ENCODE measurements around the gene ZNF839.

Gene ZNF839

GRCh38 chr14:102319351-102320032, at the start of gene ZNF839:
TSS of gene ZNF839 (plus strand) at chr14:102319746. CDS start at chr14:102319766, 20 bp downstream.
- TF ChIP-seq GATA2 (IDR thresholded peaks at IDR 0.05; ENCODE audit: low read depth, low read length), result no peak
- no peak for TF ChIP-seq GATA3 (IDR thresholded peaks at IDR 0.05; ENCODE audit: low read depth, low read length)

- TF ChIP-seq GATA3 (IDR thresholded peaks at IDR 0.05; ENCODE audit: low read depth, low read length) (no peak), GATA2 (IDR thresholded peaks at IDR 0.05; ENCODE audit: low read depth, low read length) (no peak)
Measured at GRCh38 chr14:102272392-102272791, 47.2 kb upstream of the ZNF839 start.

GRCh38 chr14:102275866-102276265, 43.7 kb upstream of the ZNF839 start:
- no peak for TF ChIP-seq GATA2 (IDR thresholded peaks at IDR 0.05; ENCODE audit: low read depth, low read length)
- TF ChIP-seq GATA3 (IDR thresholded peaks at IDR 0.05; ENCODE audit: low read depth, low read length), result no peak

- TF ChIP-seq GATA2 (IDR thresholded peaks at IDR 0.05; ENCODE audit: low read depth, low read length) (no peak), GATA3 (IDR thresholded peaks at IDR 0.05; ENCODE audit: low read depth, low read length) (no peak)
Measured at GRCh38 chr14:102277874-102278630, 41.5 kb upstream of the ZNF839 start.

- TF ChIP-seq GATA2 (IDR thresholded peaks at IDR 0.05; ENCODE audit: low read depth, low read length), result no peak
- no peak for TF ChIP-seq GATA3 (IDR thresholded peaks at IDR 0.05; ENCODE audit: low read depth, low read length)
Measured at GRCh38 chr14:102278631-102278935, 41.0 kb upstream of the ZNF839 start.

GRCh38 chr14:102279282-102279681, 40.3 kb upstream of the ZNF839 start:
- TF ChIP-seq GATA3 (IDR thresholded peaks at IDR 0.05; ENCODE audit: low read depth, low read length) (no peak), GATA2 (IDR thresholded peaks at IDR 0.05; ENCODE audit: low read depth, low read length) (no peak)

GRCh38 chr14:102279688-102280348, 39.7 kb upstream of the ZNF839 start:
- TF ChIP-seq GATA2 (IDR thresholded peaks at IDR 0.05; ENCODE audit: low read depth, low read length), result no peak
- TF ChIP-seq GATA3 (IDR thresholded peaks at IDR 0.05; ENCODE audit: low read depth, low read length), result no peak

- TF ChIP-seq GATA2 (IDR thresholded peaks at IDR 0.05; ENCODE audit: low read depth, low read length) (no peak), GATA3 (IDR thresholded peaks at IDR 0.05; ENCODE audit: low read depth, low read length) (no peak)
Measured at GRCh38 chr14:102280376-102280962, 39.1 kb upstream of the ZNF839 start.

- TF ChIP-seq GATA3 (IDR thresholded peaks at IDR 0.05; ENCODE audit: low read depth, low read length), result no peak
- TF ChIP-seq GATA2 (IDR thresholded peaks at IDR 0.05; ENCODE audit: low read depth, low read length), result no peak
Measured at GRCh38 chr14:102282751-102283465, 36.6 kb upstream of the ZNF839 start.

GRCh38 chr14:102283631-102284129, 35.9 kb upstream of the ZNF839 start:
- no peak for TF ChIP-seq GATA2 (IDR thresholded peaks at IDR 0.05; ENCODE audit: low read depth, low read length)
- TF ChIP-seq GATA3 (IDR thresholded peaks at IDR 0.05; ENCODE audit: low read depth, low read length), result no peak

GRCh38 chr14:102285106-102285505, 34.4 kb upstream of the ZNF839 start:
- TF ChIP-seq GATA3 (IDR thresholded peaks at IDR 0.05; ENCODE audit: low read depth, low read length), result no peak
- TF ChIP-seq GATA2 (IDR thresholded peaks at IDR 0.05; ENCODE audit: low read depth, low read length), result no peak

GRCh38 chr14:102288139-102288538, 31.4 kb upstream of the ZNF839 start:
- no peak for TF ChIP-seq GATA2 (IDR thresholded peaks at IDR 0.05; ENCODE audit: low read depth, low read length)
- TF ChIP-seq GATA3 (IDR thresholded peaks at IDR 0.05; ENCODE audit: low read depth, low read length), result no peak

GRCh38 chr14:102292441-102292840, 27.1 kb upstream of the ZNF839 start:
- TF ChIP-seq GATA3 (IDR thresholded peaks at IDR 0.05; ENCODE audit: low read depth, low read length) (no peak), GATA2 (IDR thresholded peaks at IDR 0.05; ENCODE audit: low read depth, low read length) (no peak)

GRCh38 chr14:102293781-102294180, 25.8 kb upstream of the ZNF839 start:
- TF ChIP-seq GATA3 (IDR thresholded peaks at IDR 0.05; ENCODE audit: low read depth, low read length) (no peak), GATA2 (IDR thresholded peaks at IDR 0.05; ENCODE audit: low read depth, low read length) (no peak)
